ENCODE data around the gene NDE1.

NDE1 gene

GRCh38 chr16:15707332-15707731 is 57.3 kb downstream of the NDE1 start:
- Mint-ChIP-seq H3K27me3 (ENCODE audit: low read depth) (no peaks in the 10 kb centered on the region), H3K4me3 (no peak overlapping the region), H3K9me3 (no peaks in the 10 kb centered on the region), H3K27ac (no peak overlapping the region), H3K4me1 (no peaks in the 10 kb centered on the region), H3K36me3 (ENCODE audit: low read depth) (peaks cover 7% of the 10 kb centered on the region)
- no peak for TF ChIP-seq CTCF (IDR thresholded peaks at IDR 0.05; ENCODE audit: unreplicated experiment in 3 of 3)

DNA sequence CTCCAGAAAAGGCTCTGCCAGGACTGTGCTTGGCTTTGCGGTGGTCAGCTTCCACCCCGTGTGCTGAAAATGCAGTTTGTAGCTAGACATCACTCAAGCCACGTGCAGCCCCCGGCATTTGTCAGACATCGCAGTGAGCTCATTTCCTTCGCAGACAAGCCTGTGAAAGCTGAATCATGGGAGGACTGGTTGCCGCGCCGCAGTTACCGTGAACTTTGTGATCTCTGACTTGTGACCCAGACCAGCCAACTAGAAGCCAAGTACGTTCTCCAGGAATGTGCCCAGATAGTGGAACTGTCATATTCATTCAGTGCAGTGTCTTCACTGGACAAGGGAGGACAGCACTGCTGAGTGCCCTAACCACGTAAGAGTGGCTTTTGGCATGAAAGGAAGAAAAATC is 58.1 kb downstream of the NDE1 start:
- Mint-ChIP-seq H3K27me3 (ENCODE audit: low read depth) (no peaks in the 10 kb centered on the region), H3K36me3 (ENCODE audit: low read depth) (peaks cover 4% of the 10 kb centered on the region), H3K4me3 (no peak overlapping the region), H3K4me1 (no peaks in the 10 kb centered on the region), H3K27ac (no peak overlapping the region), H3K9me3 (no peaks in the 10 kb centered on the region)
- no peak for TF ChIP-seq CTCF (IDR thresholded peaks at IDR 0.05; ENCODE audit: unreplicated experiment in 3 of 3)

- Mint-ChIP-seq H3K27me3 (ENCODE audit: low read depth) (no peaks in the 10 kb centered on the region), H3K4me3 (no peak overlapping the region), H3K4me1 (no peaks in the 10 kb centered on the region), H3K9me3 (no peaks in the 10 kb centered on the region), H3K27ac (no peak overlapping the region), H3K36me3 (ENCODE audit: low read depth) (peaks cover 3% of the 10 kb centered on the region)
- no peak for TF ChIP-seq CTCF (IDR thresholded peaks at IDR 0.05; ENCODE audit: unreplicated experiment in 3 of 3)
Observed at GRCh38 chr16:15708997-15709396, 59.0 kb downstream of the NDE1 start.

DNA sequence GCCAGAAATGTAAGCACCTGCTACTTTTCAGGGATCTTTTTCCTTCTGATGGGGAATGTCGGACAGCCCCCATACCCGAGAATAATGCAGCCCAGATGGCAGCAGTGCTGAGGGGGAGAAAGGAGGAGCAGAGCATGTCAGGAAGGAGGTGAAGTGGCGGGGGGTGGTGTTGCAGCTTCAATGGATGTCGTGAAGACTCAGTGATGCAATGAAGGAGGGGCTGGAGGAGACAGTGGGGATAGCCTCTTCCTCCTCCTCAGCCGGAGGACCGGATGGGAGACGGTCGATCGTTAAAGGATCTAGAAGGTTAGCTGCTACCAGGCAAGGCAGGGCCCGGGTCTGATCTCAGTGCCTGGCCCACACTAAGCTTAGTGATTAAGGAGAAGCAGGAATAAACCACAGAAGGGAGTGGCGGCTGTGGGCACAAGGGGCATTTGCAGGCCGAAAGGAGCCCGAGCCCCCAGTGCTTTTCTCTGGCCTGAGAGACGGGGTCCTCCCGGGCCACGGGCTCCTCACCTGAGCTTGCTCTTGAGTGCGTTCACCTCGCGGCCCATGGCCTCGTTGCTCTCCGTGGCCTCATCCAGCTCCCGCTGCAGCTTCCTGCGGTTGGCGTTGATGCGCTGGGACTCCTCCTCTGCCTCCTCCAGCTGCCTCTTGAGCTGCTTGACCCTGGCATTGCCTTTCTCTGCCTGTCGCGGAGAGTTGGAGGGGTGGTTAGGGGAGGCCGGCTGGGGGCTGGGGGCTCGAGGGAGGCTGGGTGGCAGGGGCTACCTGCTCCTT is 64.5 kb downstream of the NDE1 start:
- no peak overlapping the region for H3K27ac Mint-ChIP-seq
- H3K9me3 Mint-ChIP-seq, result no peaks in the 10 kb centered on the region
- H3K4me1 Mint-ChIP-seq, result no peaks in the 10 kb centered on the region
- H3K36me3 Mint-ChIP-seq (ENCODE audit: low read depth), result no peaks in the 10 kb centered on the region
- no peak for TF ChIP-seq CTCF (IDR thresholded peaks at IDR 0.05; ENCODE audit: unreplicated experiment in 3 of 3)
- no peaks in the 10 kb centered on the region for H3K27me3 Mint-ChIP-seq (ENCODE audit: low read depth)
- H3K4me3 Mint-ChIP-seq, result no peak overlapping the region

GRCh38 chr16:15715221-15715620 is 65.2 kb downstream of the NDE1 start:
- H3K4me1 Mint-ChIP-seq, result no peaks in the 10 kb centered on the region
- TF ChIP-seq CTCF (IDR thresholded peaks at IDR 0.05; ENCODE audit: unreplicated experiment in 3 of 3), result no peak

More at GRCh38 chr16:15715221-15715620, 65.2 kb downstream of the NDE1 start:
- Mint-ChIP-seq H3K4me3 (no peak overlapping the region), H3K9me3 (no peaks in the 10 kb centered on the region), H3K36me3 (ENCODE audit: low read depth) (no peaks in the 10 kb centered on the region), H3K27ac (no peak overlapping the region), H3K27me3 (ENCODE audit: low read depth) (no peaks in the 10 kb centered on the region)

All from nephron (organoid).